GM12874 (cell line): ENCODE data around the gene ZCWPW1.

ENCODE experiments used
- TF ChIP-seq, protein P1 (sequence below): IDR thresholded peaks from 2 replicates; pipeline ENCODE4 v1.5.1; 2011; ENCODE audit warnings: low read depth, mild to moderate bottlenecking, control low read depth, low read length, moderate library complexity; ENCODE audit not compliant: insufficient read depth

Gene ZCWPW1

GRCh38 chr7:100398239-100398638 lies 30.3 kb downstream of the ZCWPW1 start:
- TF ChIP-seq, protein P1, sequence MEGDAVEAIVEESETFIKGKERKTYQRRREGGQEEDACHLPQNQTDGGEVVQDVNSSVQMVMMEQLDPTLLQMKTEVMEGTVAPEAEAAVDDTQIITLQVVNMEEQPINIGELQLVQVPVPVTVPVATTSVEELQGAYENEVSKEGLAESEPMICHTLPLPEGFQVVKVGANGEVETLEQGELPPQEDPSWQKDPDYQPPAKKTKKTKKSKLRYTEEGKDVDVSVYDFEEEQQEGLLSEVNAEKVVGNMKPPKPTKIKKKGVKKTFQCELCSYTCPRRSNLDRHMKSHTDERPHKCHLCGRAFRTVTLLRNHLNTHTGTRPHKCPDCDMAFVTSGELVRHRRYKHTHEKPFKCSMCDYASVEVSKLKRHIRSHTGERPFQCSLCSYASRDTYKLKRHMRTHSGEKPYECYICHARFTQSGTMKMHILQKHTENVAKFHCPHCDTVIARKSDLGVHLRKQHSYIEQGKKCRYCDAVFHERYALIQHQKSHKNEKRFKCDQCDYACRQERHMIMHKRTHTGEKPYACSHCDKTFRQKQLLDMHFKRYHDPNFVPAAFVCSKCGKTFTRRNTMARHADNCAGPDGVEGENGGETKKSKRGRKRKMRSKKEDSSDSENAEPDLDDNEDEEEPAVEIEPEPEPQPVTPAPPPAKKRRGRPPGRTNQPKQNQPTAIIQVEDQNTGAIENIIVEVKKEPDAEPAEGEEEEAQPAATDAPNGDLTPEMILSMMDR: no peak

GRCh38 chr7:100397315-100398081 lies 31.0 kb downstream of the ZCWPW1 start:
- TF ChIP-seq, protein P1: no peak

GRCh38 chr7:100396421-100396982 lies 32.0 kb downstream of the ZCWPW1 start:
- TF ChIP-seq, protein P1: no peak

GRCh38 chr7:100394077-100394476 lies 34.4 kb downstream of the ZCWPW1 start:
- TF ChIP-seq, protein P1: no peak

GRCh38 chr7:100393233-100393905 lies 35.1 kb downstream of the ZCWPW1 start:
- TF ChIP-seq, protein P1: no peak

- TF ChIP-seq, protein P1: no peak
Observed at GRCh38 chr7:100390286-100391009, 38.1 kb downstream of the ZCWPW1 start.
